ENCODE measurements around the gene CDK6.

- TF ChIP-seq CTCF (conservative IDR thresholded peaks at IDR 0.05; ENCODE audit: low read depth in 2 of 2) = no peak
- TF ChIP-seq EZH2 (IDR thresholded peaks at IDR 0.05; ENCODE audit: low read depth, unreplicated experiment) = no peak
- TF ChIP-seq POLR2AphosphoS5 (IDR thresholded peaks at IDR 0.05; ENCODE audit: low read depth) = no peak
- no peak for TF ChIP-seq NANOG (IDR thresholded peaks at IDR 0.05; ENCODE audit: borderline replicate concordance)
- TF ChIP-seq JUNB (IDR thresholded peaks at IDR 0.05; ENCODE audit: unreplicated experiment) = no peak
- no peak for TF ChIP-seq REST (IDR thresholded peaks at IDR 0.05; ENCODE audit: unreplicated experiment)
- TF ChIP-seq EZH2phosphoT487 (IDR thresholded peaks at IDR 0.05; ENCODE audit: unreplicated experiment) = no peak
- no peak for TF ChIP-seq STAT1 (IDR thresholded peaks at IDR 0.05; ENCODE audit: unreplicated experiment)
Observed at GRCh38 chr7:92730808-92731207, 105.6 kb downstream of the CDK6 start.
